Osteoblast (primary cell): ENCODE measurements around the gene TPPP. TPM values are rescaled to one million over a fixed set of nuclear protein-coding genes. Genes with fewer than 3 reads are reported as not detected.

Experiments
- DNase-seq: peaks from one replicate; pipeline ENCODE4 v3.0.0; 2011; ENCODE audit warnings: low spot score, mixed read lengths; ENCODE audit not compliant: insufficient read length; ENCODE audit errors: missing footprints
- H2AFZ ChIP-seq: 2 replicates; pipeline ENCODE4 v1.6.0; 2011; ENCODE audit warnings: mild to moderate bottlenecking, low read length
- H3K27ac ChIP-seq: 2 replicates; pipeline ENCODE4 v1.5.1; 2011; ENCODE audit warnings: mild to moderate bottlenecking, low read depth, low read length, moderate library complexity
- H3K27me3 ChIP-seq: 2 replicates; pipeline ENCODE4 v1.6.0; 2012; ENCODE audit warnings: mild to moderate bottlenecking, control low read depth, inconsistent platforms, low read length, moderate library complexity; ENCODE audit not compliant: insufficient read depth
- H3K36me3 ChIP-seq: 2 replicates; pipeline ENCODE4 v1.5.1; 2011; ENCODE audit warnings: mild to moderate bottlenecking, low read length, control low read depth, moderate library complexity; ENCODE audit not compliant: insufficient read depth
- H3K4me1 ChIP-seq: 2 replicates; pipeline ENCODE4 v1.5.1; 2011; ENCODE audit warnings: mild to moderate bottlenecking, low read length, control low read depth, moderate library complexity; ENCODE audit not compliant: insufficient read depth
- H3K4me2 ChIP-seq: 2 replicates; pipeline ENCODE4 v1.6.0; 2011; ENCODE audit warnings: mild to moderate bottlenecking, low read length; ENCODE audit not compliant: insufficient read depth
- H3K4me3 ChIP-seq: fragments of 200-600 bp; sonication (generic); 3 replicates; pipeline ENCODE4 v1.5.1; 2012; ENCODE audit warnings: mild to moderate bottlenecking, low read length, inconsistent platforms; ENCODE audit not compliant: insufficient read depth
- H3K79me2 ChIP-seq: 2 replicates; pipeline ENCODE4 v1.6.0; 2012; ENCODE audit warnings: mild to moderate bottlenecking, low read length, control low read depth, inconsistent platforms; ENCODE audit not compliant: insufficient read depth
- H3K9me3 ChIP-seq: 2 replicates; pipeline ENCODE4 v1.5.1; 2011; ENCODE audit warnings: low read depth, low read length, control low read depth
- H4K20me1 ChIP-seq: 2 replicates; pipeline ENCODE4 v1.6.0; 2012; ENCODE audit warnings: mild to moderate bottlenecking, low read length, control low read depth; ENCODE audit not compliant: insufficient read depth
- total RNA-seq: library from RNA; depleted of rRNA; stranded (reverse); fragments of >200 nt; gene quantifications from 2 replicates; pipeline ENCODE4 v1.2.3, GENCODE V29; 2012
- TF ChIP-seq, protein P1 (sequence below): IDR thresholded peaks from 2 replicates; pipeline ENCODE4 v1.5.1; 2011; ENCODE audit warnings: mild to moderate bottlenecking, low read depth, low read length, moderate library complexity; ENCODE audit errors: extremely low read depth

Gene TPPP
- total RNA-seq, 1 donor, result not detected

DNA sequence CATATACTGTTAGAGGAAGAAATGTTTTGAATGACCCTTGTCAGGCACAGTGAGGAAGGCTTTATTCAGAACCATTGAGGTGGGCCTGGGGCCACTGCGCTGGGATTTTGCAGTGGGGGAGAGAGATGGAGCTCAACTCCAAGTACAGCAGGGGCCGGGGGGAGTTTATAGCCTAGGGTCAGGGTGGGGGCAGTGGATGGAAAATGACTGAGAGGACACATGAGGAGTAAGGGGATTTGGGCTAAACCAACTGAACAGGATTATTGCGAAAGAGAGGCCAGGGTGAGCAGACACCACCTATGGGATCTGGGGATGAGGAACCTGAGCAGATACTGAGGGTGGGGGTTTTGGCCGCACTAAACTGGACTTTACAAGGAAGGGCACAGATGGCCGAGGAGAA, 74.7 kb downstream of the TPPP start:
- TF ChIP-seq, protein P1, sequence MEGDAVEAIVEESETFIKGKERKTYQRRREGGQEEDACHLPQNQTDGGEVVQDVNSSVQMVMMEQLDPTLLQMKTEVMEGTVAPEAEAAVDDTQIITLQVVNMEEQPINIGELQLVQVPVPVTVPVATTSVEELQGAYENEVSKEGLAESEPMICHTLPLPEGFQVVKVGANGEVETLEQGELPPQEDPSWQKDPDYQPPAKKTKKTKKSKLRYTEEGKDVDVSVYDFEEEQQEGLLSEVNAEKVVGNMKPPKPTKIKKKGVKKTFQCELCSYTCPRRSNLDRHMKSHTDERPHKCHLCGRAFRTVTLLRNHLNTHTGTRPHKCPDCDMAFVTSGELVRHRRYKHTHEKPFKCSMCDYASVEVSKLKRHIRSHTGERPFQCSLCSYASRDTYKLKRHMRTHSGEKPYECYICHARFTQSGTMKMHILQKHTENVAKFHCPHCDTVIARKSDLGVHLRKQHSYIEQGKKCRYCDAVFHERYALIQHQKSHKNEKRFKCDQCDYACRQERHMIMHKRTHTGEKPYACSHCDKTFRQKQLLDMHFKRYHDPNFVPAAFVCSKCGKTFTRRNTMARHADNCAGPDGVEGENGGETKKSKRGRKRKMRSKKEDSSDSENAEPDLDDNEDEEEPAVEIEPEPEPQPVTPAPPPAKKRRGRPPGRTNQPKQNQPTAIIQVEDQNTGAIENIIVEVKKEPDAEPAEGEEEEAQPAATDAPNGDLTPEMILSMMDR, result no peak
- Histone ChIP-seq H3K79me2 (peaks cover 36% of the 10 kb centered on the region), H3K36me3 (peaks cover 21% of the 10 kb centered on the region), H3K4me3 (no peak overlapping the region), H3K4me2 (no peak overlapping the region), H3K4me1 (peaks cover 6% of the 10 kb centered on the region), H3K9me3 (no peaks in the 10 kb centered on the region), H4K20me1 (no peaks in the 10 kb centered on the region), H2AFZ (no peak overlapping the region), H3K27ac (no peak overlapping the region), H3K27me3 (no peaks in the 10 kb centered on the region)
- peak; percentile 39 for DNase-seq

GRCh38 chr5:617896-618295, 75.3 kb downstream of the TPPP start:
- Histone ChIP-seq H3K79me2 (peaks cover 42% of the 10 kb centered on the region), H2AFZ (no peak overlapping the region), H3K27ac (no peak overlapping the region), H3K36me3 (peaks cover 21% of the 10 kb centered on the region), H3K4me3 (no peak overlapping the region), H3K4me2 (no peak overlapping the region), H3K27me3 (no peaks in the 10 kb centered on the region), H3K4me1 (peaks cover 9% of the 10 kb centered on the region), H4K20me1 (no peaks in the 10 kb centered on the region), H3K9me3 (no peaks in the 10 kb centered on the region)
- TF ChIP-seq, protein P1, result no peak
- DNase-seq, result no peak

DNA sequence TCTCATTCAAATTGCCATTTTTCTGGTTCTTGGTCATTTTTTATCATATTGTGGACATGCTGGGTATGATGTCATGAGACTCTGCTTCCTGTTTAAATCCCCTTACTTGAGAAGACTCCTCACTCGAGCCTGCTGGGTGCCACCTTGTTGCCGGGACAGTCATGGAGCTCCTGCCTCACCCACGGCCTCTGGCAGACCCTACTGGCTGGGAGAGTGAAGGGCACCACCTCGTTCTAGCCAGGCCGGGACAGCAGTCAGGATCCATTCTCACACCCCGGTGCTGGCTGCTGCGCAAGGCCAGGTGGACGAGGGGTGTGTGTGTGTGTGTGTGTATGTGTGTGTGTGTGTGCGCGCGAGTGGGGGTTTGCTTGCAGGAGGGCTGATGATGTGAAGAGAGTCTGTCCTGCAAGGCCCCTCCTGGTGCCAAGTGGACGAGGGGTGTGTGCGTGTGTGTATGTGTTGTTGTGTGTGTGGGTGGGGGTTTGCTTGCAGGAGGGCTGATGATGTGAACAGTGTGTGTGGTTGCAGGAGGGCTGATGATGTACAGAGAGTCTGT, 76.6 kb downstream of the TPPP start:
- no peaks in the 10 kb centered on the region for H3K27me3 ChIP-seq
- DNase-seq, result peak; percentile 32
- no peaks in the 10 kb centered on the region for H3K9me3 ChIP-seq
- peaks cover 18% of the 10 kb centered on the region for H3K36me3 ChIP-seq
- H3K27ac ChIP-seq, result no peak overlapping the region
- peaks cover 12% of the 10 kb centered on the region for H3K4me1 ChIP-seq
- no peaks in the 10 kb centered on the region for H4K20me1 ChIP-seq
- H3K4me3 ChIP-seq, result no peak overlapping the region
- TF ChIP-seq, protein P1, result peak; percentile 21
- peak overlapping the region; percentile 47 for H2AFZ ChIP-seq
- peaks cover 47% of the 10 kb centered on the region for H3K79me2 ChIP-seq
- no peak overlapping the region for H3K4me2 ChIP-seq

DNA sequence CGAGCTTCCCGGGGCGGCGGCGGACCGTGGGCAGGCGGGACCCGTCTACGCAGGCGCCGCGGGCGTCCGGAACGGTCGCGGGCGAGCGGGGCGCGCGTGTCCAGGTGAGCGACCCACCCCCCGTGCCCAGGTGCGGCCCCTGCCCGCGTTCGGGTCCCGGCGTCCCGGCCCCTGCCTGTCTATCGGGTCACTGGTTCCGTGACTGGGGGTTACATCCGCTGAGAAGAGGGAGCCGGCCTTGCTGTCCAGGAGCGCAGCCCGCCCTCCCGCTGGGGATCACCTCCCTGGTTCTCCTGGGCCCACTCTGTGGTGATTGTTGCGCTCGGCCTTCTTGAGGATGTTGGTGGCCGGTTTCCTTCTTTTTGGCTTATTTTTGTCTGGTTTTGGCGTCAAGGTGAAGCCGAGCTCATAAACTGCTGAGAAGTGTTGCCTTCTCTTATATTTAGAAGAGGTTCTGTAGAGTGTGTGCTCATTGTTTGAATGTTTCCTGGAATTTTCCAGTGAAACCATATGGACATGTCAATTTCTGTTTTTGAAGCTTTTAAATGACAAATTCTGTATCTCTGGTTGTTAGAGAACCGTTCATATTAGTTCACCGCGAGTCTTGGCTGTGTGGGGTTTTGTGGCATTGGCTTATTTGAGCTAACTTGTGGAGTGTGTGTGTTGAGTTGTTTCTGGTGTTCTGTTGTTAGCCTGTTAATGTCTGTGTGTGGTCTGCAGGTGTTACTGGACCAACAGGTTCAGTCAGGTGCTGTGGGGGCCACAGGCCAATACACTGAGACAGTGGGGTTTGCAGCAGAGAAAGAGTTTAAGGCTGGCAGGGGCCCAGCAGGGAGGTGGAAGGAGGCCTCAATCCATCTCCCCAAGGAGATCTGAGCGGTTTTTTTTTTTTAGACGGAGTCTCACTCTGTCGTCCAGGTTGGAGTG, 80.4 kb downstream of the TPPP start:
- peaks cover 44% of the 10 kb centered on the region for H3K79me2 ChIP-seq
- DNase-seq, result peak; percentile 82
- H3K4me1 ChIP-seq, result peaks cover 12% of the 10 kb centered on the region
- H3K9me3 ChIP-seq, result no peaks in the 10 kb centered on the region
- H2AFZ ChIP-seq, result peak overlapping the region; percentile 83
- peak overlapping the region; percentile 28 for H3K27ac ChIP-seq
- H4K20me1 ChIP-seq, result no peaks in the 10 kb centered on the region
- peaks cover 2% of the 10 kb centered on the region for H3K27me3 ChIP-seq
- peak overlapping the region; percentile 95 for H3K4me2 ChIP-seq
- TF ChIP-seq, protein P1, result no peak
- no peaks in the 10 kb centered on the region for H3K36me3 ChIP-seq
- H3K4me3 ChIP-seq, result peak overlapping the region; percentile 82
